ENCODE measurements around the gene MXD4.

- TF ChIP-seq CTCF (conservative IDR thresholded peaks at IDR 0.05; ENCODE audit: low read depth in 2 of 2): no peak
- TF ChIP-seq EZH2 (IDR thresholded peaks at IDR 0.05; ENCODE audit: low read depth, unreplicated experiment): no peak
- no peak for TF ChIP-seq POLR2AphosphoS5 (IDR thresholded peaks at IDR 0.05; ENCODE audit: low read depth)
- no peak for TF ChIP-seq ZNF331 (CRISPR knock-in tag; IDR thresholded peaks at IDR 0.05; ENCODE audit: low read depth)
- TF ChIP-seq ETS1 (IDR thresholded peaks at IDR 0.05): no peak
- no peak for TF ChIP-seq EZH2phosphoT487 (IDR thresholded peaks at IDR 0.05; ENCODE audit: unreplicated experiment)
- TF ChIP-seq REST (IDR thresholded peaks at IDR 0.05; ENCODE audit: unreplicated experiment): no peak
- TF ChIP-seq JUNB (IDR thresholded peaks at IDR 0.05; ENCODE audit: unreplicated experiment): no peak
- no peak for TF ChIP-seq ZNF114 (CRISPR knock-in tag; IDR thresholded peaks at IDR 0.05)
- no peak for TF ChIP-seq CREB1 (CRISPR knock-in tag; IDR thresholded peaks at IDR 0.05; ENCODE audit: low read depth)
Measured at GRCh38 chr4:2267320-2267811, 5.5 kb upstream of the MXD4 start.
